Measurements from ENCODE around the gene NT5DC4. TPM values are rescaled to one million over a fixed set of nuclear protein-coding genes. Genes with fewer than 3 reads are reported as not detected.

Gene NT5DC4
- 1 to 10 TPM in 1 of 2 donors, not detected in 1; 1.2 TPM for total RNA-seq
- not detected for polyA plus RNA-seq

- Histone ChIP-seq H3K36me3 (ENCODE audit: control insufficient read depth in 4 of 4, insufficient read depth in 3 of 4, low read depth in 1 of 4, low read length in 3 of 4) (no peaks in the 10 kb centered on the region), H3K27ac (ENCODE audit: low read depth in 1 of 2, low read length in 2 of 2) (no peak within 1 kb of the TSS), H3K9ac (ENCODE audit: low read depth in 1 of 2, low read length in 2 of 2) (no peak within 1 kb of the TSS), H3K9me3 (ENCODE audit: control insufficient read depth in 4 of 4, low read length in 3 of 4) (no peaks in the 10 kb centered on the region), H3K27me3 (ENCODE audit: control insufficient read depth in 4 of 4, insufficient read depth in 4 of 4, low read length in 3 of 4) (no peaks in the 10 kb centered on the region), H3K4me1 (ENCODE audit: control insufficient read depth in 4 of 4, insufficient read depth in 4 of 4, low read length in 3 of 4) (no peaks in the 10 kb centered on the region), H3K4me3 (ENCODE audit: low read depth in 1 of 3, low read length in 3 of 3) (no peak within 1 kb of the TSS)
- no peak for DNase-seq (ENCODE audit: low spot score)
- TF ChIP-seq ATF3 (IDR thresholded peaks at IDR 0.05), result no peak
- TF ChIP-seq MAX (IDR thresholded peaks at IDR 0.05), result no peak
- no peak for TF ChIP-seq FOXA2 (IDR thresholded peaks at IDR 0.05)
- TF ChIP-seq RXRA (IDR thresholded peaks at IDR 0.05), result no peak
- 84% methylated on average over 6 of the region's 6 CpGs for WGBS
Measured at GRCh38 chr2:112720785-112721184, at the start of gene NT5DC4. Gene NT5DC4 (plus strand): TSS chr2:112721020. CDS start chr2:112721080, 60 bp downstream.

- no peak for DNase-seq (ENCODE audit: low spot score)
- Histone ChIP-seq H3K9me3 (ENCODE audit: control insufficient read depth in 4 of 4, low read length in 3 of 4) (no peaks in the 10 kb centered on the region), H3K9ac (ENCODE audit: low read depth in 1 of 2, low read length in 2 of 2) (no peak overlapping the region), H3K36me3 (ENCODE audit: control insufficient read depth in 4 of 4, insufficient read depth in 3 of 4, low read depth in 1 of 4, low read length in 3 of 4) (no peaks in the 10 kb centered on the region), H3K27me3 (ENCODE audit: control insufficient read depth in 4 of 4, insufficient read depth in 4 of 4, low read length in 3 of 4) (no peaks in the 10 kb centered on the region), H3K4me1 (ENCODE audit: control insufficient read depth in 4 of 4, insufficient read depth in 4 of 4, low read length in 3 of 4) (peaks cover 4 to 20% (median 11%) of the 10 kb centered on the region in 4 donors), H3K4me3 (ENCODE audit: low read depth in 1 of 3, low read length in 3 of 3) (no peak overlapping the region), H3K27ac (ENCODE audit: low read depth in 1 of 2, low read length in 2 of 2) (peak overlapping the region in 1 of 2 donors; percentile 7)
- WGBS, result 63% methylated on average over 2 of the region's 2 CpGs
- no peak for TF ChIP-seq TAF1 (conservative IDR thresholded peaks at IDR 0.05)
- TF ChIP-seq GABPA (IDR thresholded peaks at IDR 0.05 in 1 of 2, conservative IDR thresholded peaks at IDR 0.05 in 1 of 2), result no peak
Measured at GRCh38 chr2:112671801-112672200, 49.0 kb upstream of the NT5DC4 start.

GRCh38 chr2:112673008-112673407 lies 47.8 kb upstream of the NT5DC4 start:
- Histone ChIP-seq H3K27me3 (ENCODE audit: control insufficient read depth in 4 of 4, insufficient read depth in 4 of 4, low read length in 3 of 4) (no peaks in the 10 kb centered on the region), H3K9ac (ENCODE audit: low read depth in 1 of 2, low read length in 2 of 2) (no peak overlapping the region), H3K36me3 (ENCODE audit: control insufficient read depth in 4 of 4, insufficient read depth in 3 of 4, low read depth in 1 of 4, low read length in 3 of 4) (no peaks in the 10 kb centered on the region), H3K4me3 (ENCODE audit: low read depth in 1 of 3, low read length in 3 of 3) (no peak overlapping the region), H3K4me1 (ENCODE audit: control insufficient read depth in 4 of 4, insufficient read depth in 4 of 4, low read length in 3 of 4) (peaks cover 4 to 20% (median 11%) of the 10 kb centered on the region in 4 donors), H3K9me3 (ENCODE audit: control insufficient read depth in 4 of 4, low read length in 3 of 4) (no peaks in the 10 kb centered on the region), H3K27ac (ENCODE audit: low read depth in 1 of 2, low read length in 2 of 2) (no peak overlapping the region)
- DNase-seq (ENCODE audit: low spot score), result no peak
- 97% methylated on average over 1 of the region's 1 CpG for WGBS
- TF ChIP-seq ZBTB33 (IDR thresholded peaks at IDR 0.05), result no peak
- TF ChIP-seq RXRA (IDR thresholded peaks at IDR 0.05), result no peak
- no peak for TF ChIP-seq HNF4G (IDR thresholded peaks at IDR 0.05)

GRCh38 chr2:112674229-112674628 lies 46.6 kb upstream of the NT5DC4 start:
- 63% methylated on average over 12 of the region's 12 CpGs for WGBS
- Histone ChIP-seq H3K4me1 (ENCODE audit: control insufficient read depth in 4 of 4, insufficient read depth in 4 of 4, low read length in 3 of 4) (peaks cover 4 to 20% (median 9%) of the 10 kb centered on the region in 4 donors), H3K36me3 (ENCODE audit: control insufficient read depth in 4 of 4, insufficient read depth in 3 of 4, low read depth in 1 of 4, low read length in 3 of 4) (no peaks in the 10 kb centered on the region), H3K27me3 (ENCODE audit: control insufficient read depth in 4 of 4, insufficient read depth in 4 of 4, low read length in 3 of 4) (no peaks in the 10 kb centered on the region), H3K4me3 (ENCODE audit: low read depth in 1 of 3, low read length in 3 of 3) (no peak overlapping the region), H3K9ac (ENCODE audit: low read depth in 1 of 2, low read length in 2 of 2) (no peak overlapping the region), H3K27ac (ENCODE audit: low read depth in 1 of 2, low read length in 2 of 2) (peak overlapping the region in 1 of 2 donors; percentile 75), H3K9me3 (ENCODE audit: control insufficient read depth in 4 of 4, low read length in 3 of 4) (no peaks in the 10 kb centered on the region)
- no peak for DNase-seq (ENCODE audit: low spot score)
- TF ChIP-seq TAF1 (conservative IDR thresholded peaks at IDR 0.05) (no peak), REST (IDR thresholded peaks at IDR 0.05) (no peak), GABPA (IDR thresholded peaks at IDR 0.05 in 1 of 2, conservative IDR thresholded peaks at IDR 0.05 in 1 of 2) (peak in 1 of 2 donors; percentile 8), SP1 (IDR thresholded peaks at IDR 0.05) (peak; percentile 15), MAX (IDR thresholded peaks at IDR 0.05) (no peak), ATF3 (IDR thresholded peaks at IDR 0.05) (no peak), HNF4G (IDR thresholded peaks at IDR 0.05) (no peak), JUND (IDR thresholded peaks at IDR 0.05) (no peak), YY1 (IDR thresholded peaks at IDR 0.05) (no peak), RAD21 (IDR thresholded peaks at IDR 0.05) (peak in 1 of 2 donors; percentile 13), EGR1 (IDR thresholded peaks at IDR 0.05; ENCODE audit: low read depth in 2 of 2) (no peak), NR2F2 (IDR thresholded peaks at IDR 0.05) (peak; percentile 54), FOXA2 (IDR thresholded peaks at IDR 0.05) (no peak)
